HepG2 (cell line): ENCODE results near the gene TXNIP. TPM values are rescaled to one million over a fixed set of nuclear protein-coding genes. Genes with fewer than 3 reads are reported as not detected.
A peak's percentile ranks its signal among the peaks of the same experiment; 100 is the strongest.

Experiments
- FOXK1 ChIP-seq: sonication (generic); formaldehyde crosslinking; IDR thresholded peaks from 2 replicates; pipeline ENCODE4 v1.4.0; 2020; ENCODE audit warnings: low read depth, missing genetic modification reagents, borderline replicate concordance
- HHEX ChIP-seq: IDR thresholded peaks from 2 replicates; pipeline ENCODE4 v1.6.1; 2016; ENCODE audit warnings: control low read depth
- RAD21 ChIP-seq: fragments of 450-650 bp; formaldehyde crosslinking; IDR thresholded peaks from 2 replicates; pipeline ENCODE4 v1.5.0; 2020; ENCODE audit warnings: mild to moderate bottlenecking
- SATB2 ChIP-seq: sonication (generic); formaldehyde crosslinking; IDR thresholded peaks from 2 replicates; pipeline ENCODE4 v1.5.0; 2020; ENCODE audit warnings: missing genetic modification reagents
- TARDBP ChIP-seq: sonication (generic); formaldehyde crosslinking; IDR thresholded peaks from 2 replicates; pipeline ENCODE4 v1.8.0; 2022; ENCODE audit warnings: mild to moderate bottlenecking, missing genetic modification reagents
- ZNF225 ChIP-seq: sonication (generic); formaldehyde crosslinking; IDR thresholded peaks from 2 replicates; pipeline ENCODE4 v1.4.0; 2020; ENCODE audit warnings: mild to moderate bottlenecking, missing genetic modification reagents
- ZNF652 ChIP-seq: IDR thresholded peaks from 2 replicates; pipeline ENCODE4 v1.6.1; 2016; ENCODE audit warnings: low read depth, borderline replicate concordance
- polyA plus RNA-seq, 8 experiments: library from polyadenylated mRNA; depleted of rRNA in 3 of 8; stranded (reverse) in 7 of 8; unstranded in 1 of 8; fragments of >200 nt; fragmentation: Illumina TruSeq in 4 of 8; extraction: Trizol in 4 of 8; gene quantifications; 2 replicates each; pipeline versions ENCODE4 v1.2.1 to v1.2.3, GENCODE V29; 2011 to 2016; ENCODE audit warnings: low read depth in 4 of 8, missing spikeins in 1 of 8, mixed read lengths in 1 of 8; ENCODE audit not compliant: insufficient read depth in 1 of 8
- total RNA-seq, 5 experiments: library from RNA; depleted of rRNA; stranded (reverse); fragments of >200 nt; fragmentation: Illumina TruSeq; extraction: Trizol; gene quantifications; 2 replicates each; pipeline ENCODE4 v1.2.3, GENCODE V29; 2016; ENCODE audit warnings: low read depth in 1 of 5
- TF ChIP-seq, protein P1 (sequence below): sonication (generic); formaldehyde crosslinking; IDR thresholded peaks from 2 replicates; pipeline ENCODE4 v1.8.1; 2022; ENCODE audit warnings: low read depth, mild to moderate bottlenecking, missing genetic modification reagents
- TF ChIP-seq, protein P2 (sequence below): IDR thresholded peaks from 2 replicates; pipeline ENCODE4 v1.6.1; 2012; ENCODE audit warnings: low read length, improper control_type of control experiment
- TF ChIP-seq, protein P3 (sequence below): IDR thresholded peaks from 2 replicates; pipeline ENCODE4 v1.6.1; 2012; ENCODE audit warnings: low read depth, low read length, improper control_type of control experiment
- TF ChIP-seq, protein P4 (sequence below): sonication (generic); formaldehyde crosslinking; IDR thresholded peaks from 2 replicates; pipeline ENCODE4 v1.9.0; 2021; ENCODE audit warnings: mild to moderate bottlenecking, missing genetic modification reagents

TXNIP gene
- total and polyA plus RNA-seq, 2 of the 13 experiments (the other 11 are each of a cell fraction or from before 2014, with no cell fraction given) = 24.4 to 237 TPM

DNA sequence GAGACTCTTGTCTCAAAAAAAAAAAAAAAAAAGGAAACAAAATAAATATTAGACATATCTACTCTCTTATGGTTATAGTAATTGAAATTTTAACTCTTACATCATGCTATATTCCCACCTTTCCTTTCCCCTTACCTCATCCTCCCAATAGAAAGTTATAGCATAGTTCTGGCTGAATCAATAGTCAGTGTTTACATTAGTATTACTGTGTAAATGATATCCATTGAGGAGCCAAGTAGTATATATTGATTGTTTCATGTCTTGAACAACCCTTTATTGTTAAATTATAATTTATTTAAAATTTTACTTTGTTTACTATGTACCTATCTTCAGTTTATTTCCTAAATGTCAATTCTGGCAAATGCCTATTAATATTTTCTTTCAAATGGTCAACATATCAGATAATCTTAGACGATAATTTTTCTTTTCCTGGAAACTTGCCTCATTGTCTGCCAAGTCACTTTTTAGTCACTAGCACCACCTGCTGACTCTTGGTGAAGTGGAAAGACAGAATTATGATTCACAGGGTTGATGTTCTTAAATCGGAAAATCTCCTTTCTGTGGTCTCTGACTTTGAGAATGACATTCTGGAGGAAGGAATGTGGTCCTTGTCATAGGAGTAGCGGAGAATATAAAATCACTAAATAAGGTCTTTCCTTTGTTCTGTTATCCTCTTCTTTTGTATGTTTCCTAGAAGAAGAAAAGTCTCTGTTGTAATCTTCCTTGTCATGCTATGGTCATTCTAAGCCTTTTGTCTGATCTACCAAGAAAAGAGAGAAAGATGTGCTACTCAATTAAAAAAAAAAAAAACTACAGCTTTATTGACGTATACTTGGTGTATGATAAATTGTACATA, 16.6 kb upstream of the TXNIP start (continued):
- TF ChIP-seq, protein P1, sequence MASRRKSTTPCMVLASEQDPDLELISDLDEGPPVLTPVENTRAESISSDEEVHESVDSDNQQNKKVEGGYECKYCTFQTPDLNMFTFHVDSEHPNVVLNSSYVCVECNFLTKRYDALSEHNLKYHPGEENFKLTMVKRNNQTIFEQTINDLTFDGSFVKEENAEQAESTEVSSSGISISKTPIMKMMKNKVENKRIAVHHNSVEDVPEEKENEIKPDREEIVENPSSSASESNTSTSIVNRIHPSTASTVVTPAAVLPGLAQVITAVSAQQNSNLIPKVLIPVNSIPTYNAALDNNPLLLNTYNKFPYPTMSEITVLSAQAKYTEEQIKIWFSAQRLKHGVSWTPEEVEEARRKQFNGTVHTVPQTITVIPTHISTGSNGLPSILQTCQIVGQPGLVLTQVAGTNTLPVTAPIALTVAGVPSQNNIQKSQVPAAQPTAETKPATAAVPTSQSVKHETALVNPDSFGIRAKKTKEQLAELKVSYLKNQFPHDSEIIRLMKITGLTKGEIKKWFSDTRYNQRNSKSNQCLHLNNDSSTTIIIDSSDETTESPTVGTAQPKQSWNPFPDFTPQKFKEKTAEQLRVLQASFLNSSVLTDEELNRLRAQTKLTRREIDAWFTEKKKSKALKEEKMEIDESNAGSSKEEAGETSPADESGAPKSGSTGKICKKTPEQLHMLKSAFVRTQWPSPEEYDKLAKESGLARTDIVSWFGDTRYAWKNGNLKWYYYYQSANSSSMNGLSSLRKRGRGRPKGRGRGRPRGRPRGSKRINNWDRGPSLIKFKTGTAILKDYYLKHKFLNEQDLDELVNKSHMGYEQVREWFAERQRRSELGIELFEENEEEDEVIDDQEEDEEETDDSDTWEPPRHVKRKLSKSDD (CRISPR knock-in tag) = no peak
- TF ChIP-seq, protein P2, sequence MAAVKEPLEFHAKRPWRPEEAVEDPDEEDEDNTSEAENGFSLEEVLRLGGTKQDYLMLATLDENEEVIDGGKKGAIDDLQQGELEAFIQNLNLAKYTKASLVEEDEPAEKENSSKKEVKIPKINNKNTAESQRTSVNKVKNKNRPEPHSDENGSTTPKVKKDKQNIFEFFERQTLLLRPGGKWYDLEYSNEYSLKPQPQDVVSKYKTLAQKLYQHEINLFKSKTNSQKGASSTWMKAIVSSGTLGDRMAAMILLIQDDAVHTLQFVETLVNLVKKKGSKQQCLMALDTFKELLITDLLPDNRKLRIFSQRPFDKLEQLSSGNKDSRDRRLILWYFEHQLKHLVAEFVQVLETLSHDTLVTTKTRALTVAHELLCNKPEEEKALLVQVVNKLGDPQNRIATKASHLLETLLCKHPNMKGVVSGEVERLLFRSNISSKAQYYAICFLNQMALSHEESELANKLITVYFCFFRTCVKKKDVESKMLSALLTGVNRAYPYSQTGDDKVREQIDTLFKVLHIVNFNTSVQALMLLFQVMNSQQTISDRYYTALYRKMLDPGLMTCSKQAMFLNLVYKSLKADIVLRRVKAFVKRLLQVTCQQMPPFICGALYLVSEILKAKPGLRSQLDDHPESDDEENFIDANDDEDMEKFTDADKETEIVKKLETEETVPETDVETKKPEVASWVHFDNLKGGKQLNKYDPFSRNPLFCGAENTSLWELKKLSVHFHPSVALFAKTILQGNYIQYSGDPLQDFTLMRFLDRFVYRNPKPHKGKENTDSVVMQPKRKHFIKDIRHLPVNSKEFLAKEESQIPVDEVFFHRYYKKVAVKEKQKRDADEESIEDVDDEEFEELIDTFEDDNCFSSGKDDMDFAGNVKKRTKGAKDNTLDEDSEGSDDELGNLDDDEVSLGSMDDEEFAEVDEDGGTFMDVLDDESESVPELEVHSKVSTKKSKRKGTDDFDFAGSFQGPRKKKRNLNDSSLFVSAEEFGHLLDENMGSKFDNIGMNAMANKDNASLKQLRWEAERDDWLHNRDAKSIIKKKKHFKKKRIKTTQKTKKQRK = no peak
- peak; percentile 76 for TF ChIP-seq RAD21
- no peak for TF ChIP-seq ZNF225 (CRISPR knock-in tag)
- no peak for TF ChIP-seq SATB2
- TF ChIP-seq, protein P3, sequence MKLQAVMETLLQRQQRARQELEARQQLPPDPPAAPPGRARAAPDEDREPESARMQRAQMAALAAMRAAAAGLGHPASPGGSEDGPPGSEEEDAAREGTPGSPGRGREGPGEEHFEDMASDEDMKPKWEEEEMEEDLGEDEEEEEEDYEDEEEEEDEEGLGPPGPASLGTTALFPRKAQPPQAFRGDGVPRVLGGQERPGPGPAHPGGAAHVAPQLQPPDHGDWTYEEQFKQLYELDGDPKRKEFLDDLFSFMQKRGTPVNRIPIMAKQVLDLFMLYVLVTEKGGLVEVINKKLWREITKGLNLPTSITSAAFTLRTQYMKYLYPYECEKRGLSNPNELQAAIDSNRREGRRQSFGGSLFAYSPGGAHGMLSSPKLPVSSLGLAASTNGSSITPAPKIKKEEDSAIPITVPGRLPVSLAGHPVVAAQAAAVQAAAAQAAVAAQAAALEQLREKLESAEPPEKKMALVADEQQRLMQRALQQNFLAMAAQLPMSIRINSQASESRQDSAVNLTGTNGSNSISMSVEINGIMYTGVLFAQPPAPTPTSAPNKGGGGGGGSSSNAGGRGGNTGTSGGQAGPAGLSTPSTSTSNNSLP = peak; percentile 46
- TF ChIP-seq FOXK1 (CRISPR knock-in tag) = no peak
- TF ChIP-seq TARDBP = no peak
- no peak for TF ChIP-seq HHEX (CRISPR knock-in tag)
- 0 out of 2 replicates have a peak, but pooled peaks have one; percentile 15 for TF ChIP-seq ZNF652 (CRISPR knock-in tag)
- TF ChIP-seq, protein P4, sequence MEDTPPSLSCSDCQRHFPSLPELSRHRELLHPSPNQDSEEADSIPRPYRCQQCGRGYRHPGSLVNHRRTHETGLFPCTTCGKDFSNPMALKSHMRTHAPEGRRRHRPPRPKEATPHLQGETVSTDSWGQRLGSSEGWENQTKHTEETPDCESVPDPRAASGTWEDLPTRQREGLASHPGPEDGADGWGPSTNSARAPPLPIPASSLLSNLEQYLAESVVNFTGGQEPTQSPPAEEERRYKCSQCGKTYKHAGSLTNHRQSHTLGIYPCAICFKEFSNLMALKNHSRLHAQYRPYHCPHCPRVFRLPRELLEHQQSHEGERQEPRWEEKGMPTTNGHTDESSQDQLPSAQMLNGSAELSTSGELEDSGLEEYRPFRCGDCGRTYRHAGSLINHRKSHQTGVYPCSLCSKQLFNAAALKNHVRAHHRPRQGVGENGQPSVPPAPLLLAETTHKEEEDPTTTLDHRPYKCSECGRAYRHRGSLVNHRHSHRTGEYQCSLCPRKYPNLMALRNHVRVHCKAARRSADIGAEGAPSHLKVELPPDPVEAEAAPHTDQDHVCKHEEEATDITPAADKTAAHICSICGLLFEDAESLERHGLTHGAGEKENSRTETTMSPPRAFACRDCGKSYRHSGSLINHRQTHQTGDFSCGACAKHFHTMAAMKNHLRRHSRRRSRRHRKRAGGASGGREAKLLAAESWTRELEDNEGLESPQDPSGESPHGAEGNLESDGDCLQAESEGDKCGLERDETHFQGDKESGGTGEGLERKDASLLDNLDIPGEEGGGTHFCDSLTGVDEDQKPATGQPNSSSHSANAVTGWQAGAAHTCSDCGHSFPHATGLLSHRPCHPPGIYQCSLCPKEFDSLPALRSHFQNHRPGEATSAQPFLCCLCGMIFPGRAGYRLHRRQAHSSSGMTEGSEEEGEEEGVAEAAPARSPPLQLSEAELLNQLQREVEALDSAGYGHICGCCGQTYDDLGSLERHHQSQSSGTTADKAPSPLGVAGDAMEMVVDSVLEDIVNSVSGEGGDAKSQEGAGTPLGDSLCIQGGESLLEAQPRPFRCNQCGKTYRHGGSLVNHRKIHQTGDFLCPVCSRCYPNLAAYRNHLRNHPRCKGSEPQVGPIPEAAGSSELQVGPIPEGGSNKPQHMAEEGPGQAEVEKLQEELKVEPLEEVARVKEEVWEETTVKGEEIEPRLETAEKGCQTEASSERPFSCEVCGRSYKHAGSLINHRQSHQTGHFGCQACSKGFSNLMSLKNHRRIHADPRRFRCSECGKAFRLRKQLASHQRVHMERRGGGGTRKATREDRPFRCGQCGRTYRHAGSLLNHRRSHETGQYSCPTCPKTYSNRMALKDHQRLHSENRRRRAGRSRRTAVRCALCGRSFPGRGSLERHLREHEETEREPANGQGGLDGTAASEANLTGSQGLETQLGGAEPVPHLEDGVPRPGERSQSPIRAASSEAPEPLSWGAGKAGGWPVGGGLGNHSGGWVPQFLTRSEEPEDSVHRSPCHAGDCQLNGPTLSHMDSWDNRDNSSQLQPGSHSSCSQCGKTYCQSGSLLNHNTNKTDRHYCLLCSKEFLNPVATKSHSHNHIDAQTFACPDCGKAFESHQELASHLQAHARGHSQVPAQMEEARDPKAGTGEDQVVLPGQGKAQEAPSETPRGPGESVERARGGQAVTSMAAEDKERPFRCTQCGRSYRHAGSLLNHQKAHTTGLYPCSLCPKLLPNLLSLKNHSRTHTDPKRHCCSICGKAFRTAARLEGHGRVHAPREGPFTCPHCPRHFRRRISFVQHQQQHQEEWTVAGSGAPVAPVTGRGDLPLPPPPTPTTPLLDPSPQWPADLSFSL (CRISPR knock-in tag) = no peak
